SK-N-SH treated with all-trans-retinoic acid at 6 μM for 48 hours (cell line): ENCODE data around the gene AGPAT4.

Source experiments
- ATAC-seq: fragments of 200-7000 bp; cut with Tn5 transposase; 3 replicates; pipeline ENCODE4 v1.9.1; 2020; ENCODE audit warnings: mild to moderate bottlenecking, moderate library complexity
- ARNTL ChIP-seq: fragments of 450-650 bp; formaldehyde crosslinking; IDR thresholded peaks from 2 replicates; pipeline ENCODE4 v1.5.0; 2020; ENCODE audit warnings: low read depth, mild to moderate bottlenecking, moderate library complexity, borderline replicate concordance
- BACH2 ChIP-seq: fragments of 250-450 bp; sonication (Bioruptor Pico); IDR thresholded peaks from 2 replicates; pipeline ENCODE4 v1.9.0; 2021; ENCODE audit warnings: mild to moderate bottlenecking, borderline replicate concordance
- CSDC2 ChIP-seq: fragments of 250-450 bp; sonication (Bioruptor Pico); IDR thresholded peaks from 2 replicates; pipeline ENCODE4 v1.5.0; 2020; ENCODE audit warnings: mild to moderate bottlenecking, moderate library complexity
- ESRRG ChIP-seq: fragments of 250-450 bp; sonication (Bioruptor Pico); IDR thresholded peaks from 2 replicates; pipeline ENCODE4 v1.6.1; 2021; ENCODE audit warnings: mild to moderate bottlenecking
- GLIS3 ChIP-seq: fragments of 250-450 bp; sonication (Bioruptor Pico); IDR thresholded peaks from 2 replicates; pipeline ENCODE4 v1.5.0; 2020; ENCODE audit warnings: mild to moderate bottlenecking, moderate library complexity
- OSR1 ChIP-seq: fragments of 250-450 bp; sonication (Bioruptor Pico); IDR thresholded peaks from 2 replicates; pipeline ENCODE4 v1.8.0; 2022; ENCODE audit warnings: moderate library complexity, mild to moderate bottlenecking, inconsistent platforms
- RARB ChIP-seq: fragments of 250-450 bp; sonication (Bioruptor Pico); IDR thresholded peaks from 2 replicates; pipeline ENCODE4 v1.8.0; 2021; ENCODE audit warnings: mild to moderate bottlenecking, moderate library complexity
- SNAI2 ChIP-seq: fragments of 250-450 bp; sonication (Bioruptor Pico); IDR thresholded peaks from 2 replicates; pipeline ENCODE4 v1.5.0; 2020; ENCODE audit warnings: mild to moderate bottlenecking, moderate library complexity
- TCF4 ChIP-seq: fragments of 250-450 bp; sonication (Bioruptor Pico); IDR thresholded peaks from 2 replicates; pipeline ENCODE4 v1.8.0; 2021; ENCODE audit warnings: mild to moderate bottlenecking, moderate library complexity, borderline replicate concordance
- TOX ChIP-seq: fragments of 250-450 bp; sonication (Bioruptor Pico); IDR thresholded peaks from 2 replicates; pipeline ENCODE4 v1.8.0; 2021; ENCODE audit warnings: mild to moderate bottlenecking, moderate library complexity, borderline replicate concordance
- ZC3H10 ChIP-seq: fragments of 250-450 bp; sonication (Bioruptor Pico); IDR thresholded peaks from 2 replicates; pipeline ENCODE4 v1.5.1; 2021; ENCODE audit warnings: mild to moderate bottlenecking, moderate library complexity
- ZFP3 ChIP-seq: fragments of 250-450 bp; sonication (Bioruptor Pico); IDR thresholded peaks from 2 replicates; pipeline ENCODE4 v1.5.0; 2020; ENCODE audit warnings: mild to moderate bottlenecking, moderate library complexity
- ZNF70 ChIP-seq: fragments of 450-650 bp; formaldehyde crosslinking; IDR thresholded peaks from 2 replicates; pipeline ENCODE4 v1.5.0; 2020; ENCODE audit warnings: mild to moderate bottlenecking, moderate library complexity
- ZNF8 ChIP-seq: fragments of 450-650 bp; formaldehyde crosslinking; IDR thresholded peaks from 2 replicates; pipeline ENCODE4 v1.5.0; 2020; ENCODE audit warnings: mild to moderate bottlenecking, moderate library complexity
- TF ChIP-seq, protein P1 (sequence below): fragments of 250-450 bp; sonication (Bioruptor Pico); IDR thresholded peaks from 2 replicates; pipeline ENCODE4 v1.5.0; 2020; ENCODE audit warnings: mild to moderate bottlenecking, moderate library complexity
- TF ChIP-seq, protein P2 (sequence below): fragments of 250-450 bp; sonication (Bioruptor Pico); IDR thresholded peaks from 2 replicates; pipeline ENCODE4 v1.8.0; 2020; ENCODE audit warnings: mild to moderate bottlenecking, moderate library complexity, borderline replicate concordance
- TF ChIP-seq, protein P3 (sequence below): fragments of 250-450 bp; sonication (Bioruptor Pico); IDR thresholded peaks from 2 replicates; pipeline ENCODE4 v1.5.1; 2020; ENCODE audit warnings: low read depth, mild to moderate bottlenecking, moderate library complexity
- TF ChIP-seq, protein P4 (sequence below): fragments of 250-450 bp; sonication (Bioruptor Pico); IDR thresholded peaks from 2 replicates; pipeline ENCODE4 v1.8.0; 2021; ENCODE audit warnings: low read depth, mild to moderate bottlenecking, moderate library complexity, borderline replicate concordance
- TF ChIP-seq, protein P5 (sequence below): fragments of 250-450 bp; sonication (Bioruptor Pico); IDR thresholded peaks from 2 replicates; pipeline ENCODE4 v1.5.1; 2021; ENCODE audit warnings: mild to moderate bottlenecking, moderate library complexity

Gene AGPAT4

DNA sequence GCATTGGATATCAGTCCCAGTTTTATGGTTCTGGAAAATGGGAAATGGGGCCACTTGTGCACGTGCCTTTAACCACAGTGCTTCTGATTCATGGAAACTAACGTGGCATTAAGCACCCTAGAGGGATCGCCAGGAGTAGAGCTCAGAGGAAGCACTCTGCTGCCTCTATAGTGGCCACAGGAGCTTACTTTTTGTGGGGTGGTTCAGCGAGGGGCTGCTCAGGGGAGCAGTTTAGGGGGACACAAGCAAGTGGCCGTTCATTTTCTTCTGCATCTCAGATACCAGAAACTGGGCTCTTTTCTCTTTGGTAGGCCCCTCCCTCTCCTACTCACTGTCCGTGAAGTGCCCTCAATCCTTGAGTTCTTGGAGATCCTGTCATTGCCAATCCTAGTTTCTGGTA lies 28.5 kb downstream of the AGPAT4 start:
- no peak for TF ChIP-seq ZC3H10 (CRISPR knock-in tag)
- TF ChIP-seq TOX (CRISPR knock-in tag) = no peak
- TF ChIP-seq ZNF8 = no peak
- TF ChIP-seq TCF4 (CRISPR knock-in tag) = no peak
- no peak for TF ChIP-seq CSDC2
- TF ChIP-seq, protein P1, sequence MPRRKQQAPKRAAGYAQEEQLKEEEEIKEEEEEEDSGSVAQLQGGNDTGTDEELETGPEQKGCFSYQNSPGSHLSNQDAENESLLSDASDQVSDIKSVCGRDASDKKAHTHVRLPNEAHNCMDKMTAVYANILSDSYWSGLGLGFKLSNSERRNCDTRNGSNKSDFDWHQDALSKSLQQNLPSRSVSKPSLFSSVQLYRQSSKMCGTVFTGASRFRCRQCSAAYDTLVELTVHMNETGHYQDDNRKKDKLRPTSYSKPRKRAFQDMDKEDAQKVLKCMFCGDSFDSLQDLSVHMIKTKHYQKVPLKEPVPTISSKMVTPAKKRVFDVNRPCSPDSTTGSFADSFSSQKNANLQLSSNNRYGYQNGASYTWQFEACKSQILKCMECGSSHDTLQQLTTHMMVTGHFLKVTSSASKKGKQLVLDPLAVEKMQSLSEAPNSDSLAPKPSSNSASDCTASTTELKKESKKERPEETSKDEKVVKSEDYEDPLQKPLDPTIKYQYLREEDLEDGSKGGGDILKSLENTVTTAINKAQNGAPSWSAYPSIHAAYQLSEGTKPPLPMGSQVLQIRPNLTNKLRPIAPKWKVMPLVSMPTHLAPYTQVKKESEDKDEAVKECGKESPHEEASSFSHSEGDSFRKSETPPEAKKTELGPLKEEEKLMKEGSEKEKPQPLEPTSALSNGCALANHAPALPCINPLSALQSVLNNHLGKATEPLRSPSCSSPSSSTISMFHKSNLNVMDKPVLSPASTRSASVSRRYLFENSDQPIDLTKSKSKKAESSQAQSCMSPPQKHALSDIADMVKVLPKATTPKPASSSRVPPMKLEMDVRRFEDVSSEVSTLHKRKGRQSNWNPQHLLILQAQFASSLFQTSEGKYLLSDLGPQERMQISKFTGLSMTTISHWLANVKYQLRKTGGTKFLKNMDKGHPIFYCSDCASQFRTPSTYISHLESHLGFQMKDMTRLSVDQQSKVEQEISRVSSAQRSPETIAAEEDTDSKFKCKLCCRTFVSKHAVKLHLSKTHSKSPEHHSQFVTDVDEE = no peak
- no peak for TF ChIP-seq OSR1 (CRISPR knock-in tag)
- TF ChIP-seq BACH2 (CRISPR knock-in tag) = no peak
- TF ChIP-seq, protein P2, sequence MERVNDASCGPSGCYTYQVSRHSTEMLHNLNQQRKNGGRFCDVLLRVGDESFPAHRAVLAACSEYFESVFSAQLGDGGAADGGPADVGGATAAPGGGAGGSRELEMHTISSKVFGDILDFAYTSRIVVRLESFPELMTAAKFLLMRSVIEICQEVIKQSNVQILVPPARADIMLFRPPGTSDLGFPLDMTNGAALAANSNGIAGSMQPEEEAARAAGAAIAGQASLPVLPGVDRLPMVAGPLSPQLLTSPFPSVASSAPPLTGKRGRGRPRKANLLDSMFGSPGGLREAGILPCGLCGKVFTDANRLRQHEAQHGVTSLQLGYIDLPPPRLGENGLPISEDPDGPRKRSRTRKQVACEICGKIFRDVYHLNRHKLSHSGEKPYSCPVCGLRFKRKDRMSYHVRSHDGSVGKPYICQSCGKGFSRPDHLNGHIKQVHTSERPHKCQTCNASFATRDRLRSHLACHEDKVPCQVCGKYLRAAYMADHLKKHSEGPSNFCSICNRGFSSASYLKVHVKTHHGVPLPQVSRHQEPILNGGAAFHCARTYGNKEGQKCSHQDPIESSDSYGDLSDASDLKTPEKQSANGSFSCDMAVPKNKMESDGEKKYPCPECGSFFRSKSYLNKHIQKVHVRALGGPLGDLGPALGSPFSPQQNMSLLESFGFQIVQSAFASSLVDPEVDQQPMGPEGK (CRISPR knock-in tag) = no peak
- TF ChIP-seq GLIS3 (CRISPR knock-in tag) = no peak
- no peak for TF ChIP-seq RARB
- TF ChIP-seq, protein P3, sequence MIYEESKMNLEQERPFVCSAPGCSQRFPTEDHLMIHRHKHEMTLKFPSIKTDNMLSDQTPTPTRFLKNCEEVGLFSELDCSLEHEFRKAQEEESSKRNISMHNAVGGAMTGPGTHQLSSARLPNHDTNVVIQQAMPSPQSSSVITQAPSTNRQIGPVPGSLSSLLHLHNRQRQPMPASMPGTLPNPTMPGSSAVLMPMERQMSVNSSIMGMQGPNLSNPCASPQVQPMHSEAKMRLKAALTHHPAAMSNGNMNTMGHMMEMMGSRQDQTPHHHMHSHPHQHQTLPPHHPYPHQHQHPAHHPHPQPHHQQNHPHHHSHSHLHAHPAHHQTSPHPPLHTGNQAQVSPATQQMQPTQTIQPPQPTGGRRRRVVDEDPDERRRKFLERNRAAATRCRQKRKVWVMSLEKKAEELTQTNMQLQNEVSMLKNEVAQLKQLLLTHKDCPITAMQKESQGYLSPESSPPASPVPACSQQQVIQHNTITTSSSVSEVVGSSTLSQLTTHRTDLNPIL = no peak
- no peak for TF ChIP-seq ZFP3 (CRISPR knock-in tag)
- TF ChIP-seq, protein P4, sequence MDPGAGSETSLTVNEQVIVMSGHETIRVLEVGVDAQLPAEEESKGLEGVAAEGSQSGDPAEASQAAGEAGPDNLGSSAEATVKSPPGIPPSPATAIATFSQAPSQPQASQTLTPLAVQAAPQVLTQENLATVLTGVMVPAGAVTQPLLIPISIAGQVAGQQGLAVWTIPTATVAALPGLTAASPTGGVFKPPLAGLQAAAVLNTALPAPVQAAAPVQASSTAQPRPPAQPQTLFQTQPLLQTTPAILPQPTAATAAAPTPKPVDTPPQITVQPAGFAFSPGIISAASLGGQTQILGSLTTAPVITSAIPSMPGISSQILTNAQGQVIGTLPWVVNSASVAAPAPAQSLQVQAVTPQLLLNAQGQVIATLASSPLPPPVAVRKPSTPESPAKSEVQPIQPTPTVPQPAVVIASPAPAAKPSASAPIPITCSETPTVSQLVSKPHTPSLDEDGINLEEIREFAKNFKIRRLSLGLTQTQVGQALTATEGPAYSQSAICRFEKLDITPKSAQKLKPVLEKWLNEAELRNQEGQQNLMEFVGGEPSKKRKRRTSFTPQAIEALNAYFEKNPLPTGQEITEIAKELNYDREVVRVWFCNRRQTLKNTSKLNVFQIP (CRISPR knock-in tag) = no peak
- no peak for TF ChIP-seq ESRRG (CRISPR knock-in tag)
- TF ChIP-seq SNAI2 (CRISPR knock-in tag) = no peak
- TF ChIP-seq, protein P5, sequence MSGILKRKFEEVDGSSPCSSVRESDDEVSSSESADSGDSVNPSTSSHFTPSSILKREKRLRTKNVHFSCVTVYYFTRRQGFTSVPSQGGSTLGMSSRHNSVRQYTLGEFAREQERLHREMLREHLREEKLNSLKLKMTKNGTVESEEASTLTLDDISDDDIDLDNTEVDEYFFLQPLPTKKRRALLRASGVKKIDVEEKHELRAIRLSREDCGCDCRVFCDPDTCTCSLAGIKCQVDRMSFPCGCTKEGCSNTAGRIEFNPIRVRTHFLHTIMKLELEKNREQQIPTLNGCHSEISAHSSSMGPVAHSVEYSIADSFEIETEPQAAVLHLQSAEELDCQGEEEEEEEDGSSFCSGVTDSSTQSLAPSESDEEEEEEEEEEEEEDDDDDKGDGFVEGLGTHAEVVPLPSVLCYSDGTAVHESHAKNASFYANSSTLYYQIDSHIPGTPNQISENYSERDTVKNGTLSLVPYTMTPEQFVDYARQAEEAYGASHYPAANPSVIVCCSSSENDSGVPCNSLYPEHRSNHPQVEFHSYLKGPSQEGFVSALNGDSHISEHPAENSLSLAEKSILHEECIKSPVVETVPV (CRISPR knock-in tag) = no peak
- ATAC-seq = no peak

DNA sequence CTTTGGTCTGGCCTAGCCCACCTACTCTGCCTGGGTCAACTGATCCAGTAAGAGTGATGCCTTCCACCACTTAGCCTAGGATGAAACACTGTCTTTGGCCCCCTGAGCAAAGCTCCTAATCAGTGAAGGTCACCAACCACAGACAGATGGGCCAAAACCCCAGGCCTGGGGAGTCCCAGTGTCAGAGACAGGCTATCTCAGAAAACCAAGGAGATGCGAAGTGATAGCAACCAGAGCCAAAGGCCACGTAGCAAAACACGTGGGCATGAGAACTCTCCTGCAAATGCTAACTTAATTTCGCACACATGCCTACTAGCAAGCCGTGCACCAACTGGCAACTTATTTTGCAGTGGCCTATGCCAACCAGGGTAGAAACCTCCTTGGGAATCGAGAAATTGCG lies 29.1 kb downstream of the AGPAT4 start:
- TF ChIP-seq TCF4 (CRISPR knock-in tag) (no peak), ARNTL (CRISPR knock-in tag) (no peak), TOX (CRISPR knock-in tag) (no peak), CSDC2 (no peak), RARB (no peak)
- TF ChIP-seq, protein P5 (CRISPR knock-in tag) = no peak
- ATAC-seq = no peak

DNA sequence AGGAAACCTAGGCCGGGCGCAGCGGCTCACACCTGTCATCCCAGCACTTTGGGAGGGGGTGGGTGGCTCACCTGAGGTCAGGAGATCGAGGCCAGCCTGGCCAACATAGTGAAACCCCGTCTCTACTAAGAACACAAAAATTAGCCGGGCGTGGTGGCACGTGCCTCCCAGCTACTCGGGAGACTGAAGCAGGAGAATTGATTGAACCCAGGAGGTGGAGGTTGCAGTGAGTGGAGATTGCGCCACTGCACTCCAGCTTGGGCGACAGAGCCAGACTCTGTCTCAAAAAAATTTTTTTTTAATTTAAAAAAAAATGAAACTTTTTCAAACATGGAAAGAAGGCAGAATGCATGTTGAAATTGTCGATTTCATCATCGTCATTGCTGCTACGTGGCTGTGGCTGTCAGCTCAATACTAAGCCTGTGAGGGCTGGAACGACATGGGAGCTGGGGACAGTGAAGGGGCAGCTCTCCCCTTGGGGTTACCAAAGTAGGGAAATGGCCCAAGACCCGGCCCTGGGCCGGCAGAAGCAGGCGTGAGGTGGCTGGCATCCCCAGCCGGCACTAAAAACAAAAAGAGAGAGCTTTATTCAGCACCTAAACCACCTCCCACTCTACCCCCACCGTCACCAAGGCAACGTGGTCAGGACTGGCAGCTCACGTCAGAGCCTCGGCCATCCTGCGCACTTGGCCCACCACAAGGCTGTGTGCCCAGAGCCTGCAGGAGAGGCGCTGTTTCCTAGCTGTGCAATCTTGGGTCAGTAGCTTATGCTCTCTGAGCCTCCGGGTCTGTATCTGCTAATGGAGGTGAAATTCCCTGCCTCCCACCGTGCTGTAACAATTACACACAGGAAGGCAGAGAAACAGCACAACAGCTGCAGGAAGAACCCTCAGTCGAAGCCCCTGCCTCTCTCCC lies 30.8 kb downstream of the AGPAT4 start:
- no peak for TF ChIP-seq ZC3H10 (CRISPR knock-in tag)
- TF ChIP-seq, protein P3 = no peak
- no peak for TF ChIP-seq ZNF8
- TF ChIP-seq ESRRG (CRISPR knock-in tag) = no peak
- TF ChIP-seq ZNF70 (CRISPR knock-in tag) = 0 out of 2 replicates have a peak, but pooled peaks have one; percentile 29
- ATAC-seq = no peak
